WTC11 (cell line): ENCODE results near the gene LDB2.

Source experiments
- E2F1 ChIP-seq: sonication (generic); formaldehyde crosslinking; IDR thresholded peaks from 2 replicates; pipeline ENCODE4 v1.8.0; 2022; ENCODE audit warnings: mild to moderate bottlenecking, missing genetic modification reagents
- ZNF416 ChIP-seq: fragments of 250-450 bp; sonication (Bioruptor Pico); IDR thresholded peaks from 2 replicates; pipeline ENCODE4 v1.9.0; 2021; ENCODE audit warnings: mild to moderate bottlenecking, inconsistent platforms
- TF ChIP-seq, protein P1 (sequence below): sonication (generic); formaldehyde crosslinking; IDR thresholded peaks from 2 replicates; pipeline ENCODE4 v1.8.0; 2023; ENCODE audit warnings: missing genetic modification reagents, mild to moderate bottlenecking, borderline replicate concordance

DNA sequence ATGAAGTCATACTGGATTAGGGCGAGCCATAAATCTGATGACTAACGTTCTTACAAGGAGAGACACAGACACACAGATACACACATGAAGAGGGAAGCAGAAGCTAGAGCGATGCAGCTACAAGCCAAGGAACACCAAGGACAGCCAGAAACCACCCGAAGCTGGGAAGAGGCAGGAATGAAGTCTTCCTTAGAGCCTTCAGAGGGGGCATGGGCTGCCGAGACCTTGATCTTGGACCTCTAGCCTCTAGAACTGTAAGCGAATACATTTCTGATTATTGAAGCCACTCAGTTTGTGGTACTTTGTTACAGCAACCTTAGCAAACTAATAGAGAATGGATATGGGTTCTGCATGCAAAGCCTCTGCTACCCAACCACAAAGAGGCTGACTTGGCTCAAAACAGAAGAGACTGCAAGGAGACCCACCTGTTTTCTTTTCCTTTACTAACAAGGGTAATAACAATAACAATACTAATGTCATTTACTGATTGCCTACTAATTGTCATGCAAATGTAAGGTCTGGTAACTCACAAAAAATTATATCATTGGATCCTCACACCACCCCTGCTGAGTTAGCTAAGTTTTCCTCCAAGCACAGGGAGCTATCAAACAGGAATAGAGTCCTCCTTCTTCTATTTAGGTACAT lies 10.1 kb upstream of the LDB2 start:
- TF ChIP-seq E2F1 (CRISPR knock-in tag) = no peak
- no peak for TF ChIP-seq ZNF416 (CRISPR knock-in tag)
- TF ChIP-seq, protein P1, sequence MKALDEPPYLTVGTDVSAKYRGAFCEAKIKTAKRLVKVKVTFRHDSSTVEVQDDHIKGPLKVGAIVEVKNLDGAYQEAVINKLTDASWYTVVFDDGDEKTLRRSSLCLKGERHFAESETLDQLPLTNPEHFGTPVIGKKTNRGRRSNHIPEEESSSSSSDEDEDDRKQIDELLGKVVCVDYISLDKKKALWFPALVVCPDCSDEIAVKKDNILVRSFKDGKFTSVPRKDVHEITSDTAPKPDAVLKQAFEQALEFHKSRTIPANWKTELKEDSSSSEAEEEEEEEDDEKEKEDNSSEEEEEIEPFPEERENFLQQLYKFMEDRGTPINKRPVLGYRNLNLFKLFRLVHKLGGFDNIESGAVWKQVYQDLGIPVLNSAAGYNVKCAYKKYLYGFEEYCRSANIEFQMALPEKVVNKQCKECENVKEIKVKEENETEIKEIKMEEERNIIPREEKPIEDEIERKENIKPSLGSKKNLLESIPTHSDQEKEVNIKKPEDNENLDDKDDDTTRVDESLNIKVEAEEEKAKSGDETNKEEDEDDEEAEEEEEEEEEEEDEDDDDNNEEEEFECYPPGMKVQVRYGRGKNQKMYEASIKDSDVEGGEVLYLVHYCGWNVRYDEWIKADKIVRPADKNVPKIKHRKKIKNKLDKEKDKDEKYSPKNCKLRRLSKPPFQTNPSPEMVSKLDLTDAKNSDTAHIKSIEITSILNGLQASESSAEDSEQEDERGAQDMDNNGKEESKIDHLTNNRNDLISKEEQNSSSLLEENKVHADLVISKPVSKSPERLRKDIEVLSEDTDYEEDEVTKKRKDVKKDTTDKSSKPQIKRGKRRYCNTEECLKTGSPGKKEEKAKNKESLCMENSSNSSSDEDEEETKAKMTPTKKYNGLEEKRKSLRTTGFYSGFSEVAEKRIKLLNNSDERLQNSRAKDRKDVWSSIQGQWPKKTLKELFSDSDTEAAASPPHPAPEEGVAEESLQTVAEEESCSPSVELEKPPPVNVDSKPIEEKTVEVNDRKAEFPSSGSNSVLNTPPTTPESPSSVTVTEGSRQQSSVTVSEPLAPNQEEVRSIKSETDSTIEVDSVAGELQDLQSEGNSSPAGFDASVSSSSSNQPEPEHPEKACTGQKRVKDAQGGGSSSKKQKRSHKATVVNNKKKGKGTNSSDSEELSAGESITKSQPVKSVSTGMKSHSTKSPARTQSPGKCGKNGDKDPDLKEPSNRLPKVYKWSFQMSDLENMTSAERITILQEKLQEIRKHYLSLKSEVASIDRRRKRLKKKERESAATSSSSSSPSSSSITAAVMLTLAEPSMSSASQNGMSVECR = no peak
